GM12878 (cell line): ENCODE data around the gene CFAP299. TPM values are rescaled to one million over a fixed set of nuclear protein-coding genes. Genes with fewer than 3 reads are reported as not detected.

ENCODE experiments used
- ATAC-seq: fragments of 200-7000 bp; cut with Tn5 transposase; 3 replicates; pipeline ENCODE4 v1.9.1; 2020; ENCODE audit warnings: mild to moderate bottlenecking, moderate library complexity
- BruUV-seq: library from RNA; stranded (reverse); fragments of 400-500 nt; replicated peaks from 2 replicates; lab custom pipeline; 2021; lab: Mats Ljungman, UMichigan
- CTCF ChIA-PET: fragments of 300-600 bp; sonication (Branson Sonifier 250); formaldehyde crosslinking; extraction: SDS; loops from one replicate; lab custom pipeline; 2021; ENCODE audit warnings: inconsistent platforms; lab: Yijun Ruan, JAX
- POLR2A ChIA-PET: fragments of 350-600 bp; formaldehyde crosslinking; extraction: SDS; loops from one replicate; lab custom pipeline; 2021; ENCODE audit warnings: inconsistent platforms; lab: Charles Lee
- RAD21 ChIA-PET: fragments of 300-600 bp; sonication (Branson Sonifier 250); formaldehyde crosslinking; loops from one replicate; lab custom pipeline; 2023; ENCODE audit warnings: antibody characterized with exemption; ENCODE audit not compliant: unreplicated experiment; lab: Charles Lee
- SMC1A ChIA-PET: fragments of 300-600 bp; sonication (Branson Sonifier 250); formaldehyde crosslinking; loops from one replicate; lab custom pipeline; 2023; ENCODE audit not compliant: unreplicated experiment, uncharacterized antibody; lab: Charles Lee
- DNase-seq: peaks from one replicate; pipeline ENCODE4 v3.0.0-alpha.2; 2011; ENCODE audit warnings: low read depth, low spot score
- FAIRE-seq: peaks from 3 replicates; lab custom pipeline; 2011; peaks lifted over from hg19 to GRCh38; lab: Jason Lieb, UNC
- H2AFZ ChIP-seq: 2 replicates; pipeline ENCODE4 v1.6.0; 2011; ENCODE audit warnings: low read depth, low read length, control low read depth; ENCODE audit not compliant: control insufficient read depth
- H3K27ac ChIP-seq: 2 replicates; pipeline ENCODE4 v1.5.1; 2011; ENCODE audit warnings: control low read depth; ENCODE audit not compliant: control insufficient read depth, insufficient read depth
- H3K27me3 ChIP-seq, 2 experiments: replicated peaks in 1 of 2; 2 replicates each; pipeline versions ENCODE4 v1.6.0 to v1.6.1; 2011; ENCODE audit warnings: low read length in 1 of 2; ENCODE audit not compliant: control insufficient read depth in 2 of 2, insufficient read depth in 2 of 2
- H3K36me3 ChIP-seq, 2 experiments: 2 replicates each; pipeline ENCODE4 v1.5.1; 2011; ENCODE audit warnings: low read length in 1 of 2; ENCODE audit not compliant: control insufficient read depth in 2 of 2, insufficient read depth in 2 of 2
- H3K4me1 ChIP-seq: 2 replicates; pipeline ENCODE4 v1.6.1; 2011; ENCODE audit warnings: mild to moderate bottlenecking, low read length, moderate library complexity, mixed read lengths; ENCODE audit not compliant: control insufficient read depth, insufficient read depth
- H3K4me2 ChIP-seq: 2 replicates; pipeline ENCODE4 v1.6.0; 2011; ENCODE audit warnings: control low read depth; ENCODE audit not compliant: control insufficient read depth, insufficient read depth
- H3K4me3 ChIP-seq: fragments of 200-600 bp; sonication (generic); 2 replicates; pipeline ENCODE4 v1.5.1; 2016
- H3K79me2 ChIP-seq: 2 replicates; pipeline ENCODE4 v1.6.0; 2011; ENCODE audit warnings: low read length; ENCODE audit not compliant: control insufficient read depth, insufficient read depth
- H3K9ac ChIP-seq: 2 replicates; pipeline ENCODE4 v1.8.0; 2011; ENCODE audit warnings: low read length, control low read depth, mixed read lengths; ENCODE audit not compliant: control insufficient read depth, insufficient read depth
- H3K9me3 ChIP-seq: replicated peaks from 3 replicates; pipeline ENCODE4 v1.5.1; 2011; ENCODE audit warnings: mild to moderate bottlenecking, low read length; ENCODE audit not compliant: control insufficient read depth, insufficient read depth
- H4K20me1 ChIP-seq: 2 replicates; pipeline ENCODE4 v1.6.0; 2011; ENCODE audit not compliant: control insufficient read depth, insufficient read depth
- BMI1 ChIP-seq: fragments of 450-650 bp; IDR thresholded peaks from 2 replicates; pipeline ENCODE4 v1.6.1; 2016; ENCODE audit warnings: mild to moderate bottlenecking, moderate library complexity, borderline replicate concordance
- CBFB ChIP-seq: IDR thresholded peaks from 2 replicates; pipeline ENCODE4 v1.6.1; 2016; ENCODE audit warnings: antibody characterized with exemption, low read depth
- CBX3 ChIP-seq: fragments of 200-600 bp; sonication (generic); IDR thresholded peaks from 2 replicates; pipeline ENCODE4 v1.6.1; 2016; ENCODE audit warnings: low read depth, borderline replicate concordance
- CBX5 ChIP-seq: sonication (generic); IDR thresholded peaks from 2 replicates; pipeline ENCODE4 v1.6.1; 2016; ENCODE audit warnings: low read depth, moderate library complexity, mild to moderate bottlenecking, inconsistent platforms
- EED ChIP-seq: sonication (generic); IDR thresholded peaks from 2 replicates; pipeline ENCODE4 v1.6.1; 2016; ENCODE audit warnings: antibody characterized with exemption, low read depth
- IKZF1 ChIP-seq: fragments of 450-650 bp; conservative IDR thresholded peaks from 2 replicates; pipeline ENCODE4 v1.6.1; 2017; ENCODE audit warnings: antibody characterized with exemption, mild to moderate bottlenecking
- MAX ChIP-seq: IDR thresholded peaks from 2 replicates; pipeline ENCODE4 v1.6.1; 2012; ENCODE audit warnings: low read depth, low read length, improper control_type of control experiment
- MYC ChIP-seq: IDR thresholded peaks from 2 replicates; pipeline ENCODE4 v1.6.1; 2011; ENCODE audit warnings: mild to moderate bottlenecking, low read length, moderate library complexity, inconsistent platforms; ENCODE audit not compliant: insufficient read depth, insufficient replicate concordance, insufficient read length, severe bottlenecking
- NFYA ChIP-seq: IDR thresholded peaks from 2 replicates; pipeline ENCODE4 v1.6.1; 2011; ENCODE audit warnings: low read depth, mild to moderate bottlenecking, low read length, improper control_type of control experiment, borderline replicate concordance
- NKRF ChIP-seq: fragments of 450-650 bp; conservative IDR thresholded peaks from 2 replicates; pipeline ENCODE4 v1.6.1; 2017; ENCODE audit warnings: mild to moderate bottlenecking, moderate library complexity
- RB1 ChIP-seq: fragments of 450-650 bp; formaldehyde crosslinking; IDR thresholded peaks from 2 replicates; pipeline ENCODE4 v1.6.1; 2017; ENCODE audit warnings: mild to moderate bottlenecking, borderline replicate concordance
- RUNX3 ChIP-seq: IDR thresholded peaks from 2 replicates; pipeline ENCODE4 v1.6.1; 2012; ENCODE audit warnings: low read length, inconsistent platforms
- SP1 ChIP-seq: IDR thresholded peaks from one replicate; pipeline ENCODE4 v1.6.1; 2011; ENCODE audit warnings: low read depth, low read length
- SREBF1 ChIP-seq: IDR thresholded peaks from 2 replicates; pipeline ENCODE4 v1.6.1; 2012; ENCODE audit warnings: mild to moderate bottlenecking, low read length
- SREBF2 ChIP-seq: IDR thresholded peaks from 2 replicates; pipeline ENCODE4 v1.6.1; 2012; ENCODE audit warnings: mild to moderate bottlenecking, low read length
- STAT3 ChIP-seq: IDR thresholded peaks from 2 replicates; pipeline ENCODE4 v1.6.1; 2011; ENCODE audit warnings: low read depth, low read length, improper control_type of control experiment
- TBL1XR1 ChIP-seq: IDR thresholded peaks from 2 replicates; pipeline ENCODE4 v1.6.1; 2012; ENCODE audit warnings: low read depth, low read length, improper control_type of control experiment
- TCF12 ChIP-seq: IDR thresholded peaks from 2 replicates; pipeline ENCODE4 v1.6.1; 2011; ENCODE audit warnings: low read depth, mild to moderate bottlenecking, low read length
- ZBTB11 ChIP-seq: fragments of 450-650 bp; formaldehyde crosslinking; IDR thresholded peaks from 2 replicates; pipeline ENCODE4 v1.5.0; 2022; ENCODE audit warnings: mild to moderate bottlenecking, missing genetic modification characterization
- in situ Hi-C: fragments of 300-500 bp; cut with MboI; formaldehyde crosslinking; loops from 9 replicates; pipeline ENCODE4 v1.14.3; 2018; ENCODE audit warnings: mixed read lengths
- intact Hi-C: fragments of 100-400 bp; cut with micrococcal nuclease; formaldehyde crosslinking; loops from one replicate; pipeline ENCODE4 v1.14.2; 2022; ENCODE audit not compliant: unreplicated experiment
- polyA plus RNA-seq, 11 experiments: library from polyadenylated mRNA; depleted of rRNA in 4 of 11; unstranded in 6 of 11; stranded (reverse) in 5 of 11; fragments of >200 nt; fragmentation: Nextera tagmentation in 4 of 11; fragmentation: Illumina TruSeq in 1 of 11; extraction: Ambion mirVana in 4 of 11; extraction: Trizol in 1 of 11; gene quantifications; 1 replicate in 1 of 11; 2 replicates in 10 of 11; pipeline versions ENCODE4 v1.2.1 to v1.2.3, GENCODE V29; 2011 to 2016; ENCODE audit warnings: inconsistent platforms in 2 of 11, missing spikeins in 2 of 11, low read depth in 1 of 11
- total RNA-seq, 4 experiments: library from RNA; depleted of rRNA in 3 of 4; stranded (reverse); fragments of >200 nt in 3 of 4; fragmentation: Illumina TruSeq in 1 of 4; extraction: Trizol in 1 of 4; gene quantifications; 2 replicates each; pipeline versions ENCODE4 v1.2.1 to v1.2.3, GENCODE V29; 2013 to 2021

CFAP299 gene
- total and polyA plus RNA-seq, 10 of the 15 experiments (the other 5 are each of a cell fraction or from before 2014, with no cell fraction given) = 0.06 to 0.34 TPM; not detected in 8

GRCh38 chr4:80529026-80529425, 193.5 kb downstream of the CFAP299 start:
- H2AFZ ChIP-seq = no peak overlapping the region
- SMC1A ChIA-PET = interaction anchor here (1.0 to 1.8 kb wide), 2 partner anchors 9 to 510 kb away, joined by 5 read pairs; no protein-coding TSS in a partner anchor

More at GRCh38 chr4:80529026-80529425, 193.5 kb downstream of the CFAP299 start:
- DNase-seq = no peak
- ChIA-PET POLR2A (no interaction called here), RAD21 (no interaction called here), CTCF (interaction anchor here (0.6 kb wide), 1 partner anchor 80 kb away, joined by 3 read pairs; no protein-coding TSS in a partner anchor)
- H3K27me3 ChIP-seq = no peaks in the 10 kb centered on the region; a peak in 1 of 4 replicates
- in situ Hi-C loops = no loop called here
- H4K20me1 ChIP-seq = no peaks in the 10 kb centered on the region
- BruUV-seq = no TSS peak
- no peak overlapping the region for H3K9ac ChIP-seq
- intact Hi-C loops = no loop called here
- ATAC-seq = no peak
- no peak overlapping the region for H3K27ac ChIP-seq
- TF ChIP-seq NFYA = no peak
- TF ChIP-seq BMI1 = no peak
- no peak for TF ChIP-seq EED
- TF ChIP-seq SREBF2 = no peak
- TF ChIP-seq SP1 = no peak
- no peak for TF ChIP-seq SREBF1
- no peak for TF ChIP-seq RUNX3
- no peak for TF ChIP-seq CBX5
- TF ChIP-seq TCF12 = no peak
- TF ChIP-seq MYC = no peak
- no peak for TF ChIP-seq IKZF1
- TF ChIP-seq STAT3 = no peak
- no peak for TF ChIP-seq RB1
- TF ChIP-seq TBL1XR1 = no peak
- no peak for TF ChIP-seq ZBTB11 (CRISPR knock-in tag)
- TF ChIP-seq CBX3 = no peak
- no peak for TF ChIP-seq CBFB
- no peak for TF ChIP-seq NKRF
- no peak for TF ChIP-seq MAX
- FAIRE-seq = no peak
- H3K36me3 ChIP-seq = no peaks in the 10 kb centered on the region
- no peak overlapping the region for H3K4me2 ChIP-seq
- no peaks in the 10 kb centered on the region for H3K79me2 ChIP-seq
- no peaks in the 10 kb centered on the region for H3K4me1 ChIP-seq
- H3K9me3 ChIP-seq = no peaks in the 10 kb centered on the region
- H3K4me3 ChIP-seq = no peak overlapping the region
